Common myeloid progenitor, CD34-positive (primary cell): ENCODE measurements around the gene OTULINL. TPM values are rescaled to one million over a fixed set of nuclear protein-coding genes. Genes with fewer than 3 reads are reported as not detected.

Source experiments
- CTCF ChIA-PET: fragments of 350-600 bp; sonication (Branson Sonifier 250); formaldehyde crosslinking; loops from one replicate; lab custom pipeline; 2021; ENCODE audit warnings: antibody characterized with exemption; lab: Charles Lee
- POLR2A ChIA-PET: fragments of 350-600 bp; sonication (Branson Sonifier 250); formaldehyde crosslinking; loops from one replicate; lab custom pipeline; 2021; ENCODE audit warnings: antibody characterized with exemption; lab: Charles Lee
- DNase-seq, 3 donors: peaks; one replicate each; pipeline versions ENCODE4 v3.0.0 to v3.0.0-alpha.2; 2013
- H3K27ac ChIP-seq, 2 experiments: 1 replicate in 1 of 2; 2 replicates in 1 of 2; pipeline ENCODE4 v1.7.0; 2013; ENCODE audit warnings: inconsistent platforms in 2 of 2, low read length in 2 of 2, mild to moderate bottlenecking in 2 of 2, low read depth in 1 of 2, moderate library complexity in 1 of 2; ENCODE audit not compliant: severe bottlenecking in 2 of 2, insufficient read depth in 1 of 2, poor library complexity in 1 of 2
- H3K27me3 ChIP-seq, 5 experiments: replicated peaks in 2 of 5; 1 replicate in 3 of 5; 2 replicates in 2 of 5; pipeline versions ENCODE4 v1.6.1 to v1.7.0; 2013; ENCODE audit warnings: low read length in 4 of 5, mild to moderate bottlenecking in 2 of 5, moderate library complexity in 2 of 5, inconsistent platforms in 1 of 5; ENCODE audit not compliant: insufficient read depth in 5 of 5, control insufficient read depth in 4 of 5
- H3K36me3 ChIP-seq, 4 experiments: 1 replicate in 2 of 4; 2 replicates in 2 of 4; pipeline versions ENCODE4 v1.6.1 to v1.7.0; 2013; ENCODE audit warnings: low read length in 3 of 4, control low read depth in 1 of 4, mild to moderate bottlenecking in 1 of 4; ENCODE audit not compliant: control insufficient read depth in 4 of 4, insufficient read depth in 4 of 4
- H3K4me1 ChIP-seq, 4 experiments: 1 replicate in 3 of 4; 2 replicates in 1 of 4; pipeline versions ENCODE4 v1.6.1 to v1.7.1; 2013; ENCODE audit warnings: low read length in 3 of 4, mild to moderate bottlenecking in 3 of 4, control low read depth in 1 of 4, inconsistent platforms in 1 of 4, moderate library complexity in 1 of 4; ENCODE audit not compliant: control insufficient read depth in 4 of 4, insufficient read depth in 4 of 4; ENCODE audit errors: control extremely low read depth in 1 of 4
- H3K4me3 ChIP-seq, 7 experiments: 1 replicate in 4 of 7; 2 replicates in 3 of 7; pipeline versions ENCODE4 v1.5.1 to v1.7.0; 2013; ENCODE audit warnings: mild to moderate bottlenecking in 7 of 7, low read length in 6 of 7, moderate library complexity in 6 of 7, inconsistent platforms in 2 of 7, low read depth in 2 of 7, control low read depth in 1 of 7; ENCODE audit not compliant: insufficient read depth in 4 of 7, control insufficient read depth in 1 of 7; ENCODE audit errors: extremely low read depth in 1 of 7
- H3K9me3 ChIP-seq, 5 experiments: 1 replicate in 4 of 5; 2 replicates in 1 of 5; pipeline versions ENCODE4 v1.6.1 to v1.7.1; 2013; ENCODE audit warnings: low read length in 4 of 5, mild to moderate bottlenecking in 2 of 5, inconsistent platforms in 1 of 5, low read depth in 1 of 5, moderate library complexity in 1 of 5; ENCODE audit not compliant: control insufficient read depth in 4 of 5, insufficient read depth in 2 of 5; ENCODE audit errors: control extremely low read depth in 1 of 5
- WGBS: methylation state at CpG from one replicate; pipeline ENCODE4 v1.1.5; 2013; ENCODE audit not compliant: insufficient coverage; 5-methylcytosine and 5-hydroxymethylcytosine counted together
- polyA plus RNA-seq: library from polyadenylated mRNA; unstranded; fragments of 120-200 nt; gene quantifications from one replicate; pipeline ENCODE4 v1.2.1, GENCODE V29; 2013

OTULINL gene
- 4.6 TPM for polyA plus RNA-seq

DNA sequence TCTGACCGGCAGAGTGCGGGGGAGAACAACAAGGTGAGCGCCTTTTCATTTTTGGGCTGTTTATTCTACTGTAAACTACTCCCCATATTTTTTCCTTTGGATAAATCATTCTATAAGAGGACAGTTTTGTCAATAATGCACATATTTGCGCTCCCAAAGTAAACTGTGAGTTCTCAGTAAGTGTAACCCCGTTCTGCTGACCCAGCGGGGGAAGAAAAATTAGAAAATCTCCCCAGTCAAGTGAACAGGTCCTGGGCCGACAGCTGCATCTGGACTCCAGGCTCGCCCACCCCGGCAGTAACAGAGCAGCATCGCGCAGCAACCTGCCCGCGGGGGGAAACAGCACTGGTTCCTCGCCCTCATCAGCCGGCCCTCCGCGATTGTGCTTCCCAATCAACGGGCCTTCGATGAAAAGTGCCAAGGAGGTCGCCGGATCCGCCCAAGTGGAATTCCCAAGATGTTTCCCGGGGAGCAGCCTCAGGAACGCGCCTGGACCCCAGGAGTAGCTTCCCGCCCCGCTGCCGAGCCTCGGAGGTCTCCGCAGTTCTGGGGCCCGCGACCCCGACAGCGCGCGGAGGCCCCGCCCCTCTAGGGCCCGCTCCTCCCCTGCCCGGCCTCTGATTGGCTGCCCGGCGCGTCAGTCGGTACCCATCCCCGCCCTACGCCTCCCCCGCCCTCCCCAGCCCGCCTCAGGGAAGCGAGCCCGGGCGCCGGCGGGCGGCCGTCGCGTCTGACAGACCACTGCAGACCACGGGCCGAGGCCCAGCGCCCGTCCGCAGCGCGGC, at the start of gene OTULINL:
Gene OTULINL, plus strand, starts transcription at position 687 of the 785 bp plus-strand sequence. CDS start 103 bp downstream, outside the sequence.
- H3K27me3 ChIP-seq, result no peaks in the 10 kb centered on the region
- H3K9me3 ChIP-seq, result no peaks in the 10 kb centered on the region
- H3K4me1 ChIP-seq, result peaks cover 0 to 25% (median 5%) of the 10 kb centered on the region in 4 experiments
- 10% methylated on average over 53 of the region's 63 CpGs for WGBS
- ChIA-PET CTCF (interaction anchor here (2.2 kb wide), 1 partner anchor 11 kb away, joined by 8 read pairs; no protein-coding TSS in a partner anchor), POLR2A (interaction anchor here (0.6 to 0.8 kb wide), 2 partner anchors 9 to 219 kb away, joined by 3 to 5 read pairs; no protein-coding TSS in a partner anchor)
- DNase-seq, result peak; percentile 80 to 86 (median 83)
- no peaks in the 10 kb centered on the region for H3K36me3 ChIP-seq
- H3K27ac ChIP-seq, result no peak within 1 kb of the TSS
- peak within 1 kb of the TSS; percentile 57 to 83 (median 69) for H3K4me3 ChIP-seq

GRCh38 chr5:14532180-14532579, 49.4 kb upstream of the OTULINL start:
- no peak for DNase-seq
- CTCF ChIA-PET, result interaction anchor here (1.1 kb wide), 1 partner anchor 12 kb away, joined by 3 read pairs; no protein-coding TSS in a partner anchor
- H3K4me3 ChIP-seq, result no peak overlapping the region
- no peaks in the 10 kb centered on the region for H3K36me3 ChIP-seq
- H3K27me3 ChIP-seq, result no peaks in the 10 kb centered on the region
- POLR2A ChIA-PET, result no interaction called here
- H3K4me1 ChIP-seq, result peaks cover 0 to 6% (median 1%) of the 10 kb centered on the region in 4 experiments
- WGBS, result 86% methylated on average over 3 of the region's 3 CpGs
- no peak overlapping the region for H3K27ac ChIP-seq
- no peaks in the 10 kb centered on the region for H3K9me3 ChIP-seq

GRCh38 chr5:14534773-14535172, 46.8 kb upstream of the OTULINL start:
- Histone ChIP-seq H3K27me3 (no peaks in the 10 kb centered on the region), H3K36me3 (no peaks in the 10 kb centered on the region), H3K27ac (no peak overlapping the region), H3K4me3 (no peak overlapping the region), H3K9me3 (peaks cover 0 to 2% (median 0%) of the 10 kb centered on the region in 5 experiments), H3K4me1 (peaks cover 0 to 6% (median 1%) of the 10 kb centered on the region in 4 experiments)
- ChIA-PET POLR2A (interaction anchor here (0.6 kb wide), 1 partner anchor 9 kb away, joined by 4 read pairs; no protein-coding TSS in a partner anchor), CTCF (no interaction called here)
- 10% methylated on average over 3 of the region's 7 CpGs for WGBS
- no peak for DNase-seq

- Histone ChIP-seq H3K4me1 (peaks cover 0 to 16% (median 3%) of the 10 kb centered on the region in 4 experiments), H3K4me3 (no peak overlapping the region), H3K27ac (no peak overlapping the region), H3K27me3 (no peaks in the 10 kb centered on the region), H3K36me3 (no peaks in the 10 kb centered on the region), H3K9me3 (peaks cover 0 to 10% (median 2%) of the 10 kb centered on the region in 5 experiments)
- CTCF ChIA-PET, result interaction anchor here (1.4 kb wide), 1 partner anchor 33 kb away, joined by 3 read pairs; no protein-coding TSS in a partner anchor
- POLR2A ChIA-PET, result no interaction called here
- 33% methylated on average over 1 of the region's 3 CpGs for WGBS
- no peak for DNase-seq
These were observed 36.3 kb upstream of the OTULINL start for GRCh38 chr5:14545308-14545707.

DNA sequence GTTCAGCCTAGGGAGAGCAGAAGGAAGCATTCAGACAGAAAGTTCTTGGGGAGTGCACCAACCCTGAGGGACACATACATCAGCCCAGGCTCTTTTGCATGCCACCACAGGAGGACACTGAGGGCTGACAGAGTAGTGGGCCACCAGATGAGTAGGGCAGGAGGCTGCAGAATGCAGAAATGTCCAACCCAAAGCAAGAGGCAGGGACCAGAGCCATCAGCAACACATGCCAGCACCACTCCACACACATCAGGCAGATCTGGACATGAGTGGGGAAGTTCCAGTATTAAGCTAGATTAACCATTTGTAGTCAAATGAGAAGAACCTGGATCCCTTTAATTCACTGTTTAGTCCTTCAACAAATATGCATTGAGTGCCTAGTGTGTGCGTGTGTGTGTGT, 35.7 kb upstream of the OTULINL start:
- H3K4me1 ChIP-seq, result peaks cover 0 to 16% (median 3%) of the 10 kb centered on the region in 4 experiments
- no peaks in the 10 kb centered on the region for H3K36me3 ChIP-seq
- no CpG with 5 or more reads among the region's 1 CpG for WGBS
- H3K27ac ChIP-seq, result no peak overlapping the region
- H3K9me3 ChIP-seq, result peaks cover 0 to 9% (median 0%) of the 10 kb centered on the region in 5 experiments
- ChIA-PET CTCF (interaction anchor here (1.4 kb wide), 1 partner anchor 32 kb away, joined by 3 read pairs; no protein-coding TSS in a partner anchor), POLR2A (no interaction called here)
- no peak overlapping the region for H3K4me3 ChIP-seq
- H3K27me3 ChIP-seq, result no peaks in the 10 kb centered on the region
- no peak for DNase-seq

- DNase-seq, result peak in 2 of 3 donors; percentile 48 to 61
These were observed 33.9 kb upstream of the OTULINL start for GRCh38 chr5:14547666-14548065.

GRCh38 chr5:14551211-14551610, 30.4 kb upstream of the OTULINL start:
- Histone ChIP-seq H3K9me3 (no peaks in the 10 kb centered on the region), H3K27me3 (no peaks in the 10 kb centered on the region), H3K27ac (no peak overlapping the region), H3K36me3 (no peaks in the 10 kb centered on the region), H3K4me3 (no peak overlapping the region), H3K4me1 (peaks cover 0 to 9% (median 3%) of the 10 kb centered on the region in 4 experiments)
- 95% methylated on average over 2 of the region's 3 CpGs for WGBS
- no peak for DNase-seq
- CTCF ChIA-PET, result interaction anchor here (2.7 kb wide), 1 partner anchor 9 kb away, joined by 8 read pairs; no protein-coding TSS in a partner anchor
- POLR2A ChIA-PET, result no interaction called here

More at GRCh38 chr5:14547666-14548065, 33.9 kb upstream of the OTULINL start:
- Histone ChIP-seq H3K4me3 (no peak overlapping the region), H3K36me3 (no peaks in the 10 kb centered on the region), H3K9me3 (no peaks in the 10 kb centered on the region), H3K27me3 (no peaks in the 10 kb centered on the region), H3K4me1 (peaks cover 0 to 16% (median 3%) of the 10 kb centered on the region in 4 experiments), H3K27ac (no peak overlapping the region)
- ChIA-PET POLR2A (no interaction called here), CTCF (no interaction called here)
- no CpG with 5 or more reads among the region's 1 CpG for WGBS
